Activated CD8-positive, alpha-beta T cell treated with anti-CD3 and anti-CD28 coated beads for 36 hours (primary cell): Measurements from ENCODE around the gene SPARCL1. TPM values are rescaled to one million over a fixed set of nuclear protein-coding genes. Genes with fewer than 3 reads are reported as not detected.

Experiments used
- ATAC-seq: fragments of 200-7000 bp; cut with Tn5 transposase; one replicate; pipeline ENCODE4 v1.10.0; 2021; ENCODE audit warnings: mild to moderate bottlenecking, moderate library complexity
- CTCF ChIA-PET: fragments of 350-600 bp; sonication (Branson Sonifier 250); formaldehyde crosslinking; loops from one replicate; lab custom pipeline; 2021; ENCODE audit warnings: antibody characterized with exemption; lab: Charles Lee
- POLR2A ChIA-PET: fragments of 350-600 bp; sonication (Branson Sonifier 250); formaldehyde crosslinking; loops from one replicate; lab custom pipeline; 2021; ENCODE audit warnings: antibody characterized with exemption; lab: Charles Lee
- DNase-seq: peaks from one replicate; pipeline ENCODE4 v3.0.0-alpha.2; 2020
- H3K27ac Mint-ChIP-seq: one replicate; pipeline ENCODE4 v1.8.0; 2021; ENCODE audit warnings: mild to moderate bottlenecking, mixed read lengths
- H3K27me3 Mint-ChIP-seq: one replicate; pipeline ENCODE4 v1.8.0; 2021; ENCODE audit warnings: mixed read lengths
- H3K36me3 Mint-ChIP-seq: one replicate; pipeline ENCODE4 v1.8.0; 2021; ENCODE audit warnings: low read depth, mixed read lengths
- H3K4me1 Mint-ChIP-seq: one replicate; pipeline ENCODE4 v1.8.0; 2021; ENCODE audit warnings: low read depth, mixed read lengths
- H3K4me3 Mint-ChIP-seq: one replicate; pipeline ENCODE4 v1.8.0; 2021; ENCODE audit warnings: mild to moderate bottlenecking, moderate library complexity, mixed read lengths
- H3K9me3 Mint-ChIP-seq: one replicate; pipeline ENCODE4 v1.8.0; 2021; ENCODE audit warnings: mixed read lengths
- CTCF ChIP-seq: fragments of 200-600 bp; IDR thresholded peaks from one replicate; pipeline ENCODE4 v1.8.0; 2022; ENCODE audit warnings: antibody characterized with exemption, mild to moderate bottlenecking
- intact Hi-C: fragments of 100-400 bp; cut with micrococcal nuclease; formaldehyde crosslinking; loops from one replicate; pipeline ENCODE4 v1.10.0; 2022
- total RNA-seq, 2 experiments: library from RNA; stranded (reverse); gene quantifications; one replicate each; pipeline ENCODE4 v1.2.3, GENCODE V29; 2021

SPARCL1 gene
- total RNA-seq, 2 experiments from 2014 or later: not detected

GRCh38 chr4:87532109-87532508 is 2.9 kb upstream of the SPARCL1 start:
- no peaks in the 10 kb centered on the region for H3K36me3 Mint-ChIP-seq

GRCh38 chr4:87531621-87532020 is 2.4 kb upstream of the SPARCL1 start:
- no peak for TF ChIP-seq CTCF
- POLR2A ChIA-PET: no interaction called here
- H3K9me3 Mint-ChIP-seq: no peaks in the 10 kb centered on the region
- H3K4me3 Mint-ChIP-seq: no peak overlapping the region
- CTCF ChIA-PET: no interaction called here
- intact Hi-C loops: no loop called here
- DNase-seq: no peak
- H3K36me3 Mint-ChIP-seq: no peaks in the 10 kb centered on the region
- no peak for ATAC-seq
- no peaks in the 10 kb centered on the region for H3K4me1 Mint-ChIP-seq
- no peaks in the 10 kb centered on the region for H3K27me3 Mint-ChIP-seq
- no peak overlapping the region for H3K27ac Mint-ChIP-seq

More at GRCh38 chr4:87532109-87532508, 2.9 kb upstream of the SPARCL1 start:
- no peak overlapping the region for H3K4me3 Mint-ChIP-seq
- POLR2A ChIA-PET: no interaction called here
- no peaks in the 10 kb centered on the region for H3K4me1 Mint-ChIP-seq
- ATAC-seq: no peak
- no peaks in the 10 kb centered on the region for H3K27me3 Mint-ChIP-seq
- DNase-seq: no peak
- no peak overlapping the region for H3K27ac Mint-ChIP-seq
- intact Hi-C loops: no loop called here
- H3K9me3 Mint-ChIP-seq: no peaks in the 10 kb centered on the region
- CTCF ChIA-PET: no interaction called here
- no peak for TF ChIP-seq CTCF

- ChIA-PET CTCF (no interaction called here), POLR2A (no interaction called here)
- H3K4me1 Mint-ChIP-seq: no peaks in the 10 kb centered on the region
- no peak for TF ChIP-seq CTCF
- intact Hi-C loops: no loop called here
- ATAC-seq (no peak), DNase-seq (no peak)
- H3K36me3 Mint-ChIP-seq: no peaks in the 10 kb centered on the region
- H3K27me3 Mint-ChIP-seq: no peaks in the 10 kb centered on the region
- H3K9me3 Mint-ChIP-seq: no peaks in the 10 kb centered on the region
- no peak overlapping the region for H3K4me3 Mint-ChIP-seq
- no peak overlapping the region for H3K27ac Mint-ChIP-seq
Observed at GRCh38 chr4:87530868-87531267, 1.7 kb upstream of the SPARCL1 start.

GRCh38 chr4:87530229-87530628 is 1.1 kb upstream of the SPARCL1 start:
- no peaks in the 10 kb centered on the region for H3K36me3 Mint-ChIP-seq

More at GRCh38 chr4:87530229-87530628, 1.1 kb upstream of the SPARCL1 start:
- no peak overlapping the region for H3K4me3 Mint-ChIP-seq
- ChIA-PET POLR2A (no interaction called here), CTCF (interaction anchor here (1.4 kb wide), 1 partner anchor 14 kb away, joined by 3 read pairs; no protein-coding TSS in a partner anchor)
- DNase-seq (no peak), ATAC-seq (no peak)
- H3K27ac Mint-ChIP-seq: no peak overlapping the region
- no peaks in the 10 kb centered on the region for H3K4me1 Mint-ChIP-seq
- intact Hi-C loops: no loop called here
- no peaks in the 10 kb centered on the region for H3K9me3 Mint-ChIP-seq
- no peaks in the 10 kb centered on the region for H3K27me3 Mint-ChIP-seq
- no peak for TF ChIP-seq CTCF
